Neuronal stem cell (in vitro differentiated cells): ENCODE results near the gene TMEM163.

ENCODE experiments used
- DNase-seq: peaks from one replicate; pipeline ENCODE4 v3.0.0-alpha.2; 2013; ENCODE audit warnings: low spot score
- H2AFZ ChIP-seq: one replicate; pipeline ENCODE4 v1.6.1; 2013; ENCODE audit warnings: mild to moderate bottlenecking, low read length, inconsistent platforms
- H2AK5ac ChIP-seq: 2 replicates; pipeline ENCODE4 v1.6.1; 2013; ENCODE audit warnings: low read depth, mild to moderate bottlenecking, inconsistent platforms, low read length, moderate library complexity, mixed read lengths
- H2BK120ac ChIP-seq: 2 replicates; pipeline ENCODE4 v1.6.1; 2013; ENCODE audit warnings: low read depth, mild to moderate bottlenecking, inconsistent platforms, low read length, moderate library complexity, mixed read lengths
- H2BK12ac ChIP-seq: one replicate; pipeline ENCODE4 v1.6.1; 2013; ENCODE audit warnings: low read length, inconsistent platforms
- H2BK15ac ChIP-seq: 2 replicates; pipeline ENCODE4 v1.6.1; 2013; ENCODE audit warnings: mild to moderate bottlenecking, low read length, inconsistent platforms, mixed read lengths
- H2BK5ac ChIP-seq: one replicate; pipeline ENCODE4 v1.6.1; 2013; ENCODE audit warnings: inconsistent platforms, mild to moderate bottlenecking, low read length, moderate library complexity
- H3K14ac ChIP-seq: one replicate; pipeline ENCODE4 v1.6.1; 2013; ENCODE audit warnings: low read length, inconsistent platforms
- H3K18ac ChIP-seq: 2 replicates; pipeline ENCODE4 v1.6.1; 2013; ENCODE audit warnings: low read length, inconsistent platforms
- H3K23ac ChIP-seq: 2 replicates; pipeline ENCODE4 v1.6.1; 2013; ENCODE audit warnings: low read depth, mild to moderate bottlenecking, mixed read lengths, low read length, inconsistent platforms; ENCODE audit not compliant: poor library complexity
- H3K27ac ChIP-seq: replicated peaks from 3 replicates; pipeline ENCODE4 v1.5.1; 2013; ENCODE audit warnings: low read length, inconsistent platforms
- H3K27me3 ChIP-seq, 3 experiments: 2 replicates each; pipeline ENCODE4 v1.6.1; 2013; ENCODE audit warnings: low read length in 3 of 3, mild to moderate bottlenecking in 2 of 3, inconsistent platforms in 1 of 3, low read depth in 1 of 3, mixed read lengths in 1 of 3, moderate library complexity in 1 of 3; ENCODE audit not compliant: control insufficient read depth in 3 of 3, insufficient read depth in 3 of 3
- H3K36me3 ChIP-seq, 2 donors: replicated peaks in 1 of 2; 2 replicates each; pipeline ENCODE4 v1.6.1; 2013; ENCODE audit warnings: low read length in 2 of 2; ENCODE audit not compliant: control insufficient read depth in 2 of 2, insufficient read depth in 2 of 2
- H3K4ac ChIP-seq: 2 replicates; pipeline ENCODE4 v1.6.1; 2013; ENCODE audit warnings: inconsistent platforms, mild to moderate bottlenecking, low read length, moderate library complexity
- H3K4me1 ChIP-seq, 2 donors: 1 replicate in 1 of 2; 2 replicates in 1 of 2; pipeline ENCODE4 v1.6.1; 2013; ENCODE audit warnings: low read length in 2 of 2, low read depth in 1 of 2; ENCODE audit not compliant: control insufficient read depth in 2 of 2, insufficient read depth in 1 of 2
- H3K4me2 ChIP-seq: one replicate; pipeline ENCODE4 v1.6.1; 2013; ENCODE audit warnings: mild to moderate bottlenecking, low read length, inconsistent platforms; ENCODE audit not compliant: insufficient read depth, poor library complexity, severe bottlenecking
- H3K4me3 ChIP-seq, 2 donors: 2 replicates each; pipeline ENCODE4 v1.5.1; 2013; ENCODE audit warnings: low read length in 2 of 2, mild to moderate bottlenecking in 2 of 2, inconsistent platforms in 1 of 2, moderate library complexity in 1 of 2
- H3K79me1 ChIP-seq: one replicate; pipeline ENCODE4 v1.6.1; 2013; ENCODE audit warnings: low read depth, mild to moderate bottlenecking, inconsistent platforms, low read length, moderate library complexity
- H3K9ac ChIP-seq: one replicate; pipeline ENCODE4 v1.6.1; 2013; ENCODE audit warnings: mild to moderate bottlenecking, low read depth, low read length, inconsistent platforms; ENCODE audit not compliant: poor library complexity
- H3K9me3 ChIP-seq, 2 donors: replicated peaks in 1 of 2; 2 replicates each; pipeline versions ENCODE3 to v1.6.1; 2013; ENCODE audit warnings: low read length in 2 of 2, mild to moderate bottlenecking in 2 of 2, inconsistent platforms in 1 of 2, low read depth in 1 of 2, mixed read lengths in 1 of 2, moderate library complexity in 1 of 2; ENCODE audit not compliant: control insufficient read depth in 2 of 2, insufficient read depth in 1 of 2
- H4K8ac ChIP-seq: one replicate; pipeline ENCODE4 v1.6.1; 2013; ENCODE audit warnings: low read depth, mild to moderate bottlenecking, inconsistent platforms, low read length, moderate library complexity
- H4K91ac ChIP-seq: one replicate; pipeline ENCODE4 v1.6.1; 2013; ENCODE audit warnings: low read length, low read depth, mild to moderate bottlenecking, inconsistent platforms; ENCODE audit not compliant: poor library complexity
- WGBS, 2 donors: extraction: QIAGEN DNeasy Blood & Tissue Kit; methylation state at CpG; one replicate each; pipeline ENCODE4 v1.1.7; 2013; ENCODE audit warnings: missing lambda C conversion rate in 2 of 2, mixed read lengths in 1 of 2; ENCODE audit not compliant: insufficient read length in 2 of 2, insufficient replicate concordance in 1 of 2; ENCODE audit errors: extremely low coverage in 2 of 2; 5-methylcytosine and 5-hydroxymethylcytosine counted together

The TMEM163 gene

DNA sequence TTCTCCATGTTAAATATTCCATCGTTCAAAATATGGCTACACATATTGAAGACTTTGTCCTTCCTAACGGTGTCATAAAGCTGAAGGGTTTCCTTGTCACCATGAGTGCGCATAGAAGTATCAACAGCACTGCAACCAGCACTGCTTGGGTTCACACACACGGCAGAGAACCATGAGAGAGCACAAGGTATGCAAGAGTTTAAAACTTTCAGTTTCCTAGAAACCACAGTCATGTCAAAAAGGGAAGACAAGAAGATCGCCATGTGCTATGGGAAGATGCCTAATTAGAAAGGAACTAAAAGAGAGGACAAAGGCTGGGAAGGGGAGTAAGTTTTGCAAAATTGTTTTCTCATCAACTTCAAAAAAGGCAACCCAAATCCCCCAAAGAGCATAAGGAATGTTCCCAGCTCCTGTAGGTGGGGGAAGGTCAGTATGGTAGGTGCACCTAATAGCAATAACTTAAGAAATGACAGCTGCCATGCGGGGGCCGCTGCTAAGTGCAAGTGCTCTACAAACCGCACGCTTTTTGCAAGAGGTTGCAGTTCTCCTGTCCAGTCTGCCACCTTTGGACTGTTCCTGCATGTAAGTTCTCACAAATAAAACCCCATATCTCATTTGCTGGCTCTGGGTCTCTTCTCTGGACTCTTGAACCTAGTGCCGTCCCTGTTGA, 136.8 kb downstream of the TMEM163 start:
- Histone ChIP-seq H2AFZ (no peak overlapping the region), H3K27me3 (no peaks in the 10 kb centered on the region), H3K23ac (no peak overlapping the region), H3K9me3 (no peaks in the 10 kb centered on the region), H3K36me3 (no peaks in the 10 kb centered on the region), H2AK5ac (no peak overlapping the region), H3K27ac (no peak overlapping the region), H3K79me1 (no peaks in the 10 kb centered on the region), H3K4ac (no peak overlapping the region), H3K18ac (peak overlapping the region; percentile 54), H2BK5ac (no peak overlapping the region), H3K14ac (no peak overlapping the region), H3K4me2 (no peak overlapping the region), H3K4me3 (no peak overlapping the region), H3K4me1 (peaks cover 0 to 9% of the 10 kb centered on the region in 2 donors), H4K91ac (no peak overlapping the region), H4K8ac (no peak overlapping the region), H2BK120ac (no peak overlapping the region), H2BK15ac (no peak overlapping the region), H3K9ac (no peak overlapping the region), H2BK12ac (no peak overlapping the region)
- no peak for DNase-seq
- no CpG with 5 or more reads among the region's 10 CpGs for whole genome bisulfite sequencing, 2 donors

DNA sequence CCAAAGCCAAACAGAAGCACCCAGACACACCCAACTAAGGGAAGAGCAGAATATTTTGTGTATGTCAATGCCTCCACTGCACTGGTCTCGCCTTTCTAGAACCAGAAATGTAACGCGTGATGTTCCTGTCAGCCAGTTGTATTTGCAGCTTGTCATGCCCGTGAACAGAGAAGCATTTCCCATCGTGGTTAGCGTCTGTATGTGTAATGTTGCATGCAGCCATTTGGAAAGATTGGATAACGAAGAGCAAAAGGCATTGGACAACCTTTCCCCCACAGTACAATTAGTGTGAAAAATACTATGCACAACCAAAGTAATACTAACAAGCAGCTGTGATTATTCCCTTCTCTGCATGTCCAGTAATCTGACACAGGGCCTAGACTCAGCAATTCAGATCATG, 140.5 kb downstream of the TMEM163 start:
- Histone ChIP-seq H4K91ac (no peak overlapping the region), H2BK12ac (no peak overlapping the region), H3K23ac (no peak overlapping the region), H3K9ac (no peak overlapping the region), H3K9me3 (no peaks in the 10 kb centered on the region), H3K18ac (no peak overlapping the region), H2AK5ac (no peak overlapping the region), H2AFZ (no peak overlapping the region), H3K4ac (no peak overlapping the region), H2BK15ac (no peak overlapping the region), H3K14ac (no peak overlapping the region), H2BK120ac (no peak overlapping the region), H3K27me3 (no peaks in the 10 kb centered on the region), H3K79me1 (no peaks in the 10 kb centered on the region), H3K36me3 (no peaks in the 10 kb centered on the region), H3K4me2 (no peak overlapping the region), H3K4me1 (peaks cover 0 to 9% of the 10 kb centered on the region in 2 donors), H2BK5ac (no peak overlapping the region), H3K27ac (no peak overlapping the region), H3K4me3 (no peak overlapping the region), H4K8ac (no peak overlapping the region)
- WGBS, 2 donors = no CpG with 5 or more reads among the region's 7 CpGs
- no peak for DNase-seq

DNA sequence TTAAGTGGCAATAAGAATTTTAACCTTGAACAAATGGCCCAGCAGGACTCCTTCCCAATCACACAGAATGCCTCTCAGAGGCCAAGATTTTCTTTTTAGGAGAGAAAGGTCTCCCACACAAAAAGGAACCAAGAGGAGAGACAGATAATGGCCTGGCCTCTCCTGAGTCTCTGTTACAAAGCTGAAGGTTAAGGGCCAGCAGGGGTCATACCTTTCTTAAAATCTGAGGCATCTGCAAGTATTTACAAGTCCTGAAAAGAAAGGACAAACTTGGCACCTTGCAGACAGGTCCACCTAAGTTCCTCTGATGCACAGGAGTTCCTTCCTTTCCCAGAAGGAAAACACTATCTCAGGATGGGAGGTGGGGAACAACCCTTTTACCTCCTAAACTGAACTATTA, 142.3 kb downstream of the TMEM163 start:
- no peak overlapping the region for H3K27ac ChIP-seq
- H2BK12ac ChIP-seq = no peak overlapping the region
- no peaks in the 10 kb centered on the region for H3K27me3 ChIP-seq
- no peaks in the 10 kb centered on the region for H3K9me3 ChIP-seq
- H3K4me1 ChIP-seq = peaks cover 0 to 7% of the 10 kb centered on the region in 2 donors
- H2BK15ac ChIP-seq = no peak overlapping the region
- H3K23ac ChIP-seq = no peak overlapping the region
- H3K36me3 ChIP-seq = no peaks in the 10 kb centered on the region
- H2BK5ac ChIP-seq = no peak overlapping the region
- H3K18ac ChIP-seq = no peak overlapping the region
- no peaks in the 10 kb centered on the region for H3K79me1 ChIP-seq
- no peak overlapping the region for H3K14ac ChIP-seq
- no peak overlapping the region for H3K4me3 ChIP-seq
- DNase-seq = no peak
- H2AK5ac ChIP-seq = no peak overlapping the region
- no peak overlapping the region for H3K9ac ChIP-seq
- H3K4me2 ChIP-seq = no peak overlapping the region
- no peak overlapping the region for H4K91ac ChIP-seq
- no peak overlapping the region for H2AFZ ChIP-seq
- H2BK120ac ChIP-seq = no peak overlapping the region
- no peak overlapping the region for H3K4ac ChIP-seq
- H4K8ac ChIP-seq = no peak overlapping the region

DNA sequence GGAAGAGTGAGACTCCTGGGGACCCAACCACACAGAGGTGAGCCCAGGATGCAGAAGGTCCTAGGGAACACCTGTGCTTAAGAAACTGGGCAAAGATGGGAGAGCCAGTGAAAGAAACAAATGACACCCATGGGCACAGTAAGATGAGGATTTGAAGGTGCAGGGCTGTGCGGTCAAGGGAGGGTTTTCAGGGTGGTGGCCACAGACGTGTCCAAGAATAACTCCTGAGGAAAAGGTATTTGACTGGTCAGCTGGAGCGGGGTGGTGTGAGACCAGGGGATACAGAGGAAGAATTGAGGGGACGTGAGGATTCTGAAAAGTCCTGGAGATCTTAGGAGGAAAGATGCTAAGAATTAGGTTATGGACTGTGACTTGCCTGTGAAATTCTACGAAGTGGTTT, 142.9 kb downstream of the TMEM163 start:
- Histone ChIP-seq H3K27ac (no peak overlapping the region), H2AK5ac (no peak overlapping the region), H3K9ac (no peak overlapping the region), H3K4me3 (no peak overlapping the region), H2BK12ac (no peak overlapping the region), H2BK5ac (no peak overlapping the region), H3K14ac (no peak overlapping the region), H3K27me3 (no peaks in the 10 kb centered on the region), H3K18ac (no peak overlapping the region), H2BK120ac (no peak overlapping the region), H3K4ac (no peak overlapping the region), H4K8ac (no peak overlapping the region), H4K91ac (no peak overlapping the region), H3K4me2 (no peak overlapping the region), H3K79me1 (no peaks in the 10 kb centered on the region), H2BK15ac (no peak overlapping the region), H3K9me3 (no peaks in the 10 kb centered on the region), H3K4me1 (peaks cover 0 to 7% of the 10 kb centered on the region in 2 donors), H3K36me3 (no peaks in the 10 kb centered on the region), H3K23ac (no peak overlapping the region), H2AFZ (no peak overlapping the region)
- WGBS, 2 donors = no CpG with 5 or more reads among the region's 5 CpGs
- no peak for DNase-seq
